Mucosa of gallbladder (tissue), 1 donor: ENCODE data around the gene ATP6V0E2. TPM values are rescaled to one million over a fixed set of nuclear protein-coding genes. Genes with fewer than 3 reads are reported as not detected.

Experiments
- total RNA-seq: library from RNA; stranded (reverse); gene quantifications from one replicate; pipeline ENCODE4 v1.2.1, GENCODE V29; 2021
- donor health status: DM: no; HTN: no; CAD: no.

ATP6V0E2 gene
- total RNA-seq, 1 donor from 2014 or later, result 47.0 TPM

Other genes starting within 250 kb of the ATP6V0E2 start
- gene ZNF467, start 100.4 kb upstream of the ATP6V0E2 start, total RNA-seq, result 31.1 TPM
- 31.3 TPM for gene ZNF862, start 35.6 kb upstream of the ATP6V0E2 start, total RNA-seq